ENCODE data around the gene RRBP1.

Gene RRBP1

DNA sequence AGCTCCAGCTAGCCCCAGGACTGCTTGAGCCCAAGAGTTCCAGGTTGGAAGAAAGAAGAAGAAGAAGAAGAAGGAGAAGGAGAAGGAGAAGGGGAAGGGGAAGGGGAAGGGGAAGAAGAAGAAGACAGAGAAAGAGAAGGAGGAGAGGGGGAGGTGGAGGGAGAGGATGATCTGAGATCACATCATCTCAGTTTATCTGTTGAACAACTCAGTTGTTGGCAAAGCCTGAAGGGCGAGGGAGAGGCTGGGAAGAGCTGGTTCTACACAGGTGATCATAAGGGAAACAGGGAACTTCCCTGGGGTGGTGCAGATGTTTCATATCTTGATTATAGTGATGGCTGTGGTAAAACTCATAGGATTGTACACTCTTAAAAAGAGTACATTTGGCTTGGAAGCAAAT, 3.1 kb upstream of the RRBP1 start:
- no peak for DNase-seq (ENCODE audit: low read depth, low spot score)
- H3K27ac ChIP-seq = no peak overlapping the region

DNA sequence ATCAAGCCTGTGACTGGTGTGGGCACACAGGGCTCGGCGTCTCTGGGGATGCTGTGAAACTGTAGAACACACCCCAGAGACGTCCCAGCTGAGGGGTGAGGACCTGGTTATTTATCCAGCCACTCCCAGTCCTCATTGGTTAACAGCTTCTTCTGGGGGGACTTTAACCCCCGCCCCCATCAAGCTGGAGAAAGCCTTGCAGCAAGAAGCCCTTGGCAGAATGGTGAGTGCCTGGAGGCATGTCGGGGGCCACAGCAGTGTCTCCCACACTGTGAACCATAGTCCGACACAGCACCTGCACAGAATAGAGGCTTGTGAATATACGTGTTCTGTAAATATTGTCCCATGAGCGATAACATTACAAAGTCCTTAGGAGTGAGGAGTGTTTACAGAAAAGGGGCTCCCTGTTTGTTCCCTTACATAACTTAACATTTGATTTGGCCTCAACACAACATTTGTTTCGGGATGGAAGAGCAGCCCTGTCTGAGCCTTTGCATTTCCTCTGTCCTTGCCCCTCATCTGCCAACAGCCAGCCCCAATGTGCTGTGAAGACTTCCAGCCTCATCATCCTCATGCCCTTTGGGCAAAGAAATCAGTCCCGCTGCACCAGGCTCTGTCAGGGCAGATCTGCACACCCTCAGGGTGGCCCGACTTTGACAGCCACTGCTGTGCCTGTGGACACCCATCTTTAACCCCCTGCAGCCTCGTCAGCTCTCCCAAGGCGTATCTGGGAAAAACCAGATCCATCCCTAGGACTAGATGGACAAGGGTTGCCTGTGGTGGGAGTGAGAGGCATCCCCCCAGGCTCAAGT, 2.2 kb upstream of the RRBP1 start:
- no peak overlapping the region for H3K27ac ChIP-seq
- DNase-seq (ENCODE audit: low read depth, low spot score) = no peak

DNA sequence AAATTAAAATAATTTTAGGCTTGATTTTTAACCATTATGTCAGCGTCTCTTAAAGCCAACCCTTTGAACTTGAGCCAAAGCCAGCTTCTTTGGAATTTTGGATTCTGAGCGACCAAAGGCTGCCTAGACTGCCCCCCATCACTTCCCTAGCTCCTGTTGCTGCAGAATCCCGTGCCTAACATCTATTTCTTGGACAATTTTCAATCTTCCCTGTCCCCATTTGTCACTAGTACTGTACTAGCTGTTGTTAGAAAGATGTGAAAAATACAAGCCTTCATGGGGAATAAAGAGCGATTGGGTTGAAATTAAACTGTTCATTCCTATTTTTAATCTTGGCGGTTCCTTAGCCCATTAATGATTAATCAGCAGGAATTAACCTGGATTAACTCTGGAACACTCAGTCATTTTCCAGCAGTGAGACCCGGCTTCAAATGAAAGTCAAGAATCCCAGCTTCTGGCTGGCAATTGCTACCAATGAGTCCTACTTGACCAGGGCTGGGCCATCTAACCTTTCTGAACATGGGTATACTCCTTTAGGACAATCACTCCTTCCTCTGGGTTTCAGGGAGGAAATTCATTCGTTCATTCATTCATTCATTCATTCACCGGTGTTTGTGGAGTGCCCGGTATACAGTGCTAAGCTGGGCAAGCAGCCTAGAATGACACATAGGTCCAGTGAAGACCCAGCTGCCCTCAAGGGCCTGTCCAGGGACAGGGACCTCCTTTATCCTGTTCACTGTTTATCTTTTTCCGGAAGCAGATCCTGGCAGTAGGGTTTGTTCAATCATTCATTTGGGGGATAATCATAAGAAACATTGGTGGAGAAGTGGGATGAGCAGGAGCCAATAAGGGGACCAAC, 1.4 kb upstream of the RRBP1 start:
- H3K27ac ChIP-seq = no peak overlapping the region

DNA sequence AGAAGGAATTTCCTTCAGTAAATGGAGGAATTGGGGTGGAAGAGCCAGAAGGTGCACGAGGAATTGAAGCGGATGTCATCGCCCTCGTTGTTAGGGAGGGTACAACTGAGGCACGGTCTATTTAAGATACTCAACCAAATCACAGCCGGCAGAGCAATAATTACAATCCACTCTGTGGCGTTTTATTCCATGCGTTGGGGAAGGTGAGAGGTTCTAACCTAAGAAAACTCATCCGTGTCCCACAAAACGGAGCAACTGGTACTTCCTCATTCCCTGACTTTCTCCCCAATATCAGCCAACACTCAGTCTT, 802 bp upstream of the RRBP1 start:
- peak overlapping the region; percentile 91 for H3K27ac ChIP-seq
- DNase-seq (ENCODE audit: low read depth, low spot score) = no peak

More for the DNA sequence above, 1.4 kb upstream of the RRBP1 start:
- no peak for DNase-seq (ENCODE audit: low read depth, low spot score)

DNA sequence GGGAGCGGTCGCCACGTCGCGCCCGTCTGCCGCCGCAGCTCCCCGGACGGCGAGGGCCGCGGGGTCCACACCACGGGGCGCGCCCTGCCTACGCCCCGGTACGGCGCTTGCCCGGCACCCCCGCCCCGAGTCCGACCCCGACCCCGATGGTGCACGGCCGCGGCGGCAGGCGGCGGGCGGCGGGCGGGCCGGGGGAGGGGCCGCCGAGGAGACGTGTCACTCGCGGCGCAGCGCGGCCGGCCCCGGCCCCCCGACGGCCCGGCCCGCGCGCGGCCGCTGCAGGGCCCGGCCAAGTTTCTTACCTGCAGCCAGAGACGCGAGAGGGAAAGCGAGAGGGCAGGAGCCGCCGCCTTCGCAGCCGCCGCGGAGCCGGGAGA, 328 bp downstream of the RRBP1 start:
- no peak for DNase-seq (ENCODE audit: low read depth, low spot score)
- H3K27ac ChIP-seq = peak overlapping the region; percentile 91

DNA sequence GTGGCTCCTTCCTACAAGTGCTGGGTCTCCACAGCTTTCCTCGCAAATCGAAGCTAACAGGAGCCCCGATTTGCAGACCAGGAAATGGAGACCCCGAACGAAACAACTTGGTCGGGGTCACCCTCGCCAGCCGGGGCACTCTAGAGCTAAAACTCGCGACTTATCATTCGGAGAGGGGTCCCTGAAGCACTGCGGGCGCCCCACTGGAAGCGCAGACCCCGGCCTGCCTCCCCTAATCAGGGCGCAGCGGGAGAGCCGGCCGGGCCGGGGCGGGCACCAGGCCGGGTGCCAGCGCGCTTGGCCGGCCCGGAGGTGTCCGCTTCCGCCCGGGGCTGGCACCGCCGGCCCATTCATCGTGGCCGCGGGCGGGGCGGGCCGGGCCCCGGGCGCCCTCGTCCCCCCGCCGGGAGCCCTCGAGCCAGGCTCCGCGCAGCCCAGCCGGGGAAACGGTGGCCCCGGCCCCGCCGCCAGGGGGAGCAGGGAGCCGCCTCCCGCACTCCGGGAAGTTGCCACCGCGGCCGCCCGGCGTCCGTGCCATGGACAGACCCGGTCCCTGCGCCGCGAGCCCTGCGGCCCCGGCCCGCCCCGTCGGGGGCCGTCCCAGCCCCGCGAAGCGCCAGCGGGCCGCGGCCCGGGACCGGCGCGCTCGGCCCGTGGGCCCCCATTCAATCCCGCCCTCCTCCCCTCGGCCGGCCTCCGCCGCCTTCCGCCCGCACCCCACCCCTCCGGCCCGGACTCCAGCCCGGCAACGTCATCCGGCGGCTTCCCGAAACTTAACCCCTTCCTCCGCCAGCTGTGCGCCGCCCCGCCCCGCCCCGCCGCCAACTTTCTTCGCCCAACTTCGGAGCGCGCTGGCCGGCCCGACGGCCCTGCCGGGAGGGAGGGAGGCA, 961 bp downstream of the RRBP1 start:
- peak overlapping the region; percentile 91 for H3K27ac ChIP-seq
- DNase-seq (ENCODE audit: low read depth, low spot score) = no peak

DNA sequence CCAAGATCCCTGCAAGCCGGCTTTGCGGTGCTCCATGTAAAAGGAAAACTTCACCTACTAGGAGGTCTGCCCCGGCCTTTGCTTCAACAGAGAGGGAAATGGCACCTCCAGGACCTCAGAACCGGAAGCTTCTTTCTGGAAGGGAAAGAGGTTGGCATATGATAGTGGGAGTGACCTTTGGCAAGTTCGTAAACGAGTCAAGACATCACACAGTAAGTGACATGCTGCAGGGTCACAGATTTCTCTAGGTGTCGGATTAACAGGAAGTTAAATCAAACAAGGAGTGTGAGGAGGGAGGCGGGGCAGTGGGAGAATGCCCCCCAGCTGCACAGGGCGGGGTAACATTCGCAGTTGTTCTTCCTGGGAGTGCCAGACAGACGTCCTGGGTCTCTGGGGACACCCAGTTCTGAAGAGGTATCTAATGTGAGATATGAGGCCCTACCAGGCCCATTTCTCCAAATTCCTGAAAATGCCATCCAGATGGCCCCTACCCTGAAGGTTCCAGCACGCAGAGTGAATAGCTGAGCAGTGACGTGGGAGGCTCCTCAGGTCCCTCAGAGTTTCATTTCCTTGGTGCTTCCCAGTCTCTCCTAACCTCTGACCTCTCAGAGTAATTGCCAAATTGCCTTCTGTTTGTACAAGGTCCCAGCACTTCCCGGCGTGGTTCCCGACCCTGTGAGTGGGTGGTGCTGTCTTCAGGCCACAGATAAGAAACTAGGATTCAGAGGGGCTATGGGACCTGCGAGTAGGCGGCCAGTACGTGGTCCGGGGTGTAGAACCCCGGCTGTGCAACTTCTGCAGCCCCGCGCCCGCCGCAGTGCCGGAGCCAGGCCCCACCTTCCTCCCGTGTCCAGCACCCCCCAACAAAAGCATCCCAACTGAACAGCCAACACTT, 1.9 kb downstream of the RRBP1 start:
- peak overlapping the region; percentile 91 for H3K27ac ChIP-seq
- DNase-seq (ENCODE audit: low read depth, low spot score) = no peak

DNA sequence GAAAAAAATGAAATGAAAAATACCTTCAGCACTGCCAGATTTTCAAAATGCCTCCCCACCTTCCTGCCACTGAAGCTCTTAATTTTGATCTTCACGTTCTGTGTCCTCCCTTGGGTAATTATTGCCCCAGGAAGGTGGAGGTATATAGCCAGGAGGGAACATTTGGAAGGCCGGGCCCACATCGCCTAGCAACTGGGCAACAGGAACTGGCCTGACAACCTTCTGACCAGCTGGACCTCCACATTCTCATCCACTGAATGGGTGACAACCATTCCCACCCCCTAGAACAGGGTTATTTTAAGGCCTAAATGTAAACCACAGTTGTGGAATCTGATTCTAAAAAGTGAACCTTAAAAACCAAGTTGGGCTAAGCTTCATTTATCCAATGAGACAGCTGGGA, 3.2 kb downstream of the RRBP1 start:
- H3K27ac ChIP-seq = peak overlapping the region; percentile 91
- no peak for DNase-seq (ENCODE audit: low read depth, low spot score)

DNA sequence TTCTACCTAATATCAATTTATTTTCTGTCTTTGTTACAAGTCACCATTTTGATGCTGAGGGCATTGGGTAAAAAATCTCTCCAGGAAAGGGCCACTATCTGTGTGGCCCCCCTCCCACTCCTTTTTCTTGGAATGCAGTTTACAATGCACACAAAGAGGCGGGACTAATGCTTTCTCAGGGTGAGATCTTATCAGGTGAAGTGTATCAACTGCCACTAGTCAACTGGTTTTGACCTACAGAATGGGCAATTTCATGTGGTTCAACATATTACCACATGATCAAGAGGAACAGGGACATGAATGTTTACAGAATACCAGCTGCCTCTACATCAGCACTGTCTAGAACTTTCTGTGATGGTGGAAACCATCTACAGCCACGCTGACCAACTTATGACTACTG, 3.7 kb downstream of the RRBP1 start:
- no peak overlapping the region for H3K27ac ChIP-seq
- DNase-seq (ENCODE audit: low read depth, low spot score) = no peak

DNA sequence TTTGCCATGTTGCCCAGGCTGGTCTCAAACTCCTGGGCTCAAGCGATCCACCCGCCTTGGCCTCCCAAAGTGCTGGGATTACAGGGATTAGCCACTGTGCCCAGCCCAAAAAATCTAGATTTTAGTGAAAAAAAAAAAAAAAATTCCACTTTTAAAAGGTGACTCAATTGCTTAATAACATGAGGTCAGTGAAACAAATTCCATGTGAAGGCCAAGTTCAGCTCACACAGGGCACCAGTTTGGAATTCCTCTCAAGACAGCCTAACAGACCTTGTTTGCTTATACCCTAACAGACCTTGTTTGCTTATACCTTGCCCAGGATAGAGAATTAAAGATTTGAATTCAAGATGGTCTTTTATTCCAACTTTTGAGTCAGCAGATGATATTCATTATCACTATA, 5.1 kb downstream of the RRBP1 start:
- no peak for DNase-seq (ENCODE audit: low read depth, low spot score)
- H3K27ac ChIP-seq = no peak overlapping the region

DNA sequence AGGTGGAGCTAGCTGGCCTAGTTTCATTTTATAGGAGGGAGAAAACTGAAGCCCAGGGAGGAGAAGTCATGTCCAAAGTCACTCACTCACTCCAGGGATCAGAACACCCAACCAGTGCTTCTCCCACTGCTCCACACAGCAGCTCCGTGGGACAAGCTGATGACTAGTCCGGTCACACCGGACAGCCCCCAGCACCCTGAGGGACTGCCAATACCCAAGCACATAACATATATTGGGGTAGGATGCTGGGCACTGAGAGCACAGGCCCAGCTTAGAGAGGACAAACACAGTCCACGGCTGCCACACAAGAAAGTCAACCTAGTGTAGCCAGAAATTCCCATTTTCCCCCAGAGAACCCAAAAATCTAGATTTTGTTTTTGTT, 5.7 kb downstream of the RRBP1 start:
- no peak overlapping the region for H3K27ac ChIP-seq
- no peak for DNase-seq (ENCODE audit: low read depth, low spot score)

DNA sequence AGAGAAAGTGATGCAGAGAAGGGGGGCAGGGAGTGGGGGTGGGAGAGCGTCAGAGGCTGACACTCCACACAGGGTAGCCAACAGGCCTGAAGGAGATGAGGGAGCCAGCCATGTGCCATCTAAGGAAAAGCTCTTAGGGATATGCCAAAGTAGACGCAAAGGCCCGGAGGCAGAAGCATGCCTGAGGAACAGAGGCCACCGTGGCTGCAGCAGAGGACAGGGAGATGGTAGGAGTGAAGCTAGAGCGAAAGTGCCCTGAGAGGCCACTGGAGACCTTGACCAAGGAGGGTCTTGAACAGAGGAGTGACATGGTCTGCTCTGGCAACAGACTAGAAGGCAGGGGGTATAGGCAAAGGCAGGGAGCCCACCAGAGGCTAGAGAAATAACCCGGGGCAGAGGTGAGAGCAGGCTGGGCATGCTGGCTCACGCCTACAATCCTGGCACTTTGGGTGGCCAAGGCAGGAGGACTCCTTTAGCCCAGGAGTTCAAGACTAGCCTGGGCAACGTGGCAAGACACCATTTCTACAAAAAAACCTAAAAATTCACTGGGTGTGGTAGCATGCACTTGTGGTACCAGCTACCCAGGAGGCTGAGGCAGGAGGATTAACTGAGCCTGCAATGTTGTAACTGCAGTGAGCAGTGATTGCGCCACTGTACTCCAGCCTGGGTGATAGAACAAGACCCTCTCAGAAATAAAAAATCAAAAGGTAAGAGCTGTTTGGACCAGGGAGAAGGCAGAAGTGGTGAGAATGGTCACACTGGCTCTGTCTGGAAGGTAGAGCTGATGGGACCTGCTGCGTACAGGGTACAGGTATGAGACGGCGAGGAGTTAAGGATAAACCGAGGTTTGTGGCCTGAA, 6.3 kb downstream of the RRBP1 start:
- H3K27ac ChIP-seq = no peak overlapping the region
- no peak for DNase-seq (ENCODE audit: low read depth, low spot score)

DNA sequence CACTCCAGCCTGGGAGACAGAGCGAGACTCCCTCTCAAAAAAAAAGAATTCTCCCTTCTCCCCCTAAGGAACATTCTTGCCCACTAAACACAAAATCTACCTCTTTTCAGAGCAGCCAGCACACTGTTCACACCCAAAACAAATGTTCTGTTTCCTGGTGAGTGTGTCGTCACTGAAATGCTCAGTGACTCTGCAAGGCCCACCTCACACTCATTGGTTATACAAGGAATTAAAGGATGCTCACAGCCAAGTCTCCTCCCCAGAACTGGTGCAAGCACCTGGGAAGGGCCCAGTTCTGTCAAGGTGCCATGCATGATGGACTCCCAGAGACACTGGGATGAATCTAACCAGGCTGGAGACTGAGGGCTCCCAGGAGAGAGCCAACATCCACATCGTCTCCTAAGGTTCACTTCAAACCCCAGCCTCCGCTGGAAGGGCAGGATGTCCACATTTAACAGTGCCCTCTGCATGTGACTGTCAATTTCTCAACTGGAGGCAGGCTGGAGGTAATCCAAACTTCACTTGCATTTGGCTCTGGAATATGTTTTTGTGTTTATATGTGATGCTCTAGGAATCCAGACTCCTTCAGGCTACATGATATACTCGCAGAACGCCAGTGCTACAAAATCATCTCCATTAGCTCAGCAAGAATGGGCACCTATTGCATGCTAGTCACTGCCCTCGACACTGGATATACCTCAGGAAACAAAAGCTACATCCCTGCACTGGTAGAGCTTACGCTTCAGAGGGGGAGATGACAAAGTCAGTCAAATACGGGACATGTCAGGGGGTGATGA, 7.1 kb downstream of the RRBP1 start:
- no peak for DNase-seq (ENCODE audit: low read depth, low spot score)
- H3K27ac ChIP-seq = no peak overlapping the region

DNA sequence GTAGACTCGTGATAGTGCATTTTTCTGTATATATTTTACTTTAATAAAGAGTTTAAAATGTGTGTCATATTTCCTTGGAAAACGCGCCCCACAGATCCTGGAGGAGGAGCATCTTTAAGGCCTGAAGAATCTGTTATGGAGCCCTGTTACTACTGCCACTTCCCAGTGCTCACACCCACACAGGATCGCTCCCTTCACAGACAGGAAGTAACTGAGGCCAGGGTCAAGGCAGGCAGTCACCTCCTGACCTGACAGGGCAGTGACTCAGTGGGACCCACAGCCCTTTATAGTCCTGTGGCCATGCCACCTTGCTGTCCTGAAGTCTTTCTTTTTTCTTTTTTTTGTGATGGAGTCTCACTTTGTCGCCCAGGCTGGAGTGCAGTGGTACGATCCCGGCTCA, 9.0 kb downstream of the RRBP1 start:
- no peak for DNase-seq (ENCODE audit: low read depth, low spot score)
- H3K27ac ChIP-seq = no peak overlapping the region

DNA sequence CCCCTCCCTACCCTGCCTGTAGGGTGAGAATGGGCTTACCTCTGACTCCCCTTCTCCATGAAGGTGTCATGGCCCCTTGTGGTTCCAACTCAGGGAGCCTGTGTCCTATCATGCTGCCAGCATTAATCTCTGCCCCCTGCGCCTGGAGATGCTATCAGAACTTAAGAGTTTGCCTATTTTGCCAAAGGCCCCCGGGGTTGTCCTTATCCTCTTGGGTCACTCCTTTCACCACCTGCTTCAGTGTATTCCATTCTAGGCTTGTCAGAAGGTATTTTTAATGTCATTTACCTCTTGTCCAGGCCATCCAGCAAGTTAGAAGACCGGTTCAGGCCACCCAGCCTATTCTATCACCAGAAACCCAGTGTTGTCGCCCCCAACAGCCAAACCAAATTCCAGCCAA, 10.5 kb downstream of the RRBP1 start:
- DNase-seq (ENCODE audit: low read depth, low spot score) = no peak
- H3K27ac ChIP-seq = no peak overlapping the region

DNA sequence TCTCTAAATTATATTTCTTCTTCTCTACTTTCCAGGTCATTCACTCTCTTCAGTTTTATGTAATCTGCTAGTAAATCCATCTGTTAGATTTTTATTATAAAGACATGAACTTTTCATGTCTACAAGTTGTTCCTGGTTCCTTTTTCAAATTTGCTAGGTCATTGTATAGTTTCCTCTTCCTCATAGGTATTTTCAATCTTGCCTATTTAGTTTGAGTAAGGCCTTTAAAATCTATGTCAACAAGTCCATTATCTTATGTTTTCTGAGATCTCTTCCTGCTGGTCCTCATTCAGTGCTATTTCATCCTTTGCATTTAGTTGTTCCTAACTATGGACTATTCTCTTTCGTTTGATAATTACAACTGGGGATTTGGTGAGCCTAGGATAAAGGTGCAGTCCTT, 11.0 kb downstream of the RRBP1 start:
- H3K27ac ChIP-seq = no peak overlapping the region
- no peak for DNase-seq (ENCODE audit: low read depth, low spot score)

DNA sequence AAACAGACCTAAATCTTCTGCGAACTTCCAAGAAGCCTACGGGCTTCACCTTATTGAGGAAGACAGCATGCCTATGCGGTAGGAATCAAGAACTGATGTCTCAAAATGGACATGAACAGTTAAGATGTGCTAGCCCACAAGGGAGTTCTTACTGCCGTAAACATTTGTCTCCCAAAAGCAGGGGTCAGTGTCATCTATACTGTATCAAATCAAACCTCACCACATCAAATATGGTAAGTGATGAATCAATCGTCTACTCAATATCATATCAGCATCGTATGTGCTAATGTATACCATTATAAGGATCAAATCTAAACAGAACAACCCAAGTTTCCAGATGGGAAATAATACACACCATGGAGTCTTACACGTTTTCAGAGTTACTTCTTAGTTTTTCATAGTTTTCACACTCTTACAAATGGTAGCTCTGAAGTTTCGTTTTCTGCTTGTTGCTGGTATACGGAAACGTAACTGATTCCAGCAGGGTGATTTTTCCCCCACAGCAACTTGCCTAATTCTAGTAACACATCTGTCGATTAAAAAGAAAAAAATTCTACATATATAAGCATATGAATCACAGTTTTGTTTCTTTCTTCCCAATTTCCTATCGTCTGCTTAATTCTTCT, 12.6 kb downstream of the RRBP1 start:
- no peak for DNase-seq (ENCODE audit: low read depth, low spot score)
- H3K27ac ChIP-seq = no peak overlapping the region

DNA sequence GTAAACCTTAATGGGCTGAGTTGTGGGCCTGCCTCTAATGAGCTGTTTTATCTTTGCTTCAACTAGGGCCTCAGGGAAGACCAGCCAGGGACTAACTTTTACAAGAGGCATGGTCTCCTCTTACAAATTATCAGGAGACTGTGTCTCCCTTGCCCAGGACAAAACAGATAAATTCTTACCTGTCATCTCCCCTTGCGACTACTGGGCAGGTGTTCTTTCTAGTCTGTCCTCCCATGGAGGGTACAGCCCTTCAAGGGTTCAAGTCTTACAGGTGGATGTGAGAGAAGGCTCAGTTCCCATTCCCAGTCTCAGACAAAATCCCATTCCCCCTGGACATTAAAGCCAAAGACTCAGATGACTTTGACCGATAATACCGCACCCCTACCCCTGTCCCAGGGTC, 13.6 kb downstream of the RRBP1 start:
- H3K27ac ChIP-seq = no peak overlapping the region
- no peak for DNase-seq (ENCODE audit: low read depth, low spot score)
